NCI-H446 (cell line): ENCODE measurements around the gene RAB40AL.

Experiments used
- DNase-seq, 2 experiments: peaks; one replicate each; lab custom pipeline; 2025; lab: John Stamatoyannopoulos, UW

Gene RAB40AL

DNA sequence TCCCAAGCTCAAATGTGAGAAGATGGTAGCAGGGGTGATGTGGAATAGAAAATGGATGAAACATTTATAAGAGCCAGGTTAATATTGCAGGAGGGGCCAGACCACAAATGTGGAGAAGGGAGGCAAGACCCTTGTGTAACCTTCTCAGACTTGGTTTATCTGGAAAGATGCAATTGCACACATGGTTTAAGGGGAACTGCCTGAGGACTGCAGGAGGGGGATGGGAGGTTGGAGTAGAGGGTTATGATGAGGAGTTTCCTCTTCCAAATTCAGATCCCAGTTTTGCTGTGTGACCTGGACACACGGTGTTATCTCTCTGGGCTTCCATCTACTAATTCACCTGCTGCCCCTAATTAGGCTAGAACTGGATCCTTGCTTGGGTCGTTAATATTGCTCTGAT is 46.1 kb downstream of the RAB40AL start:
- no peak for DNase-seq

DNA sequence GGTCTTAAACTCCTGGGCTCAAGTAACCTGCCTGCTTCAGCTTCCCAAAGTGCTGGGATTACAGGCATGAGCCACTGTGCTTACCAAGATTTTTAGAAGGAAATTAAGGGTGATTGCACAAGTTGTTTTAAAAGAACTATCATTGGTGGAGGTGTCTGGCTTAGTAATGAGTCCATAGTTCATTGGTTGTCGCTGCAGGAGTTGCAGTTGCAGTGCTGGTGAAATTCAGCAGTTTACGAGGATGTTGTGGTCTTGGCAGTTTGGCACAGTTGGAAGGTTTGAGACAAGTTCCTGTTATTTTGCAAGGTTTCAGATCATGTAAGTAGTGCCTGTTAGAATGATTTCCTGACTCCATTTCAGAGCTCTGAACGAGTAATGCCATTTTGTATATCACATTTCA is 48.1 kb downstream of the RAB40AL start:
- no peak for DNase-seq
